ENCODE results near the gene ATP6V0A1.
"Not testable (repeated sequence)": the region's sequence is repeated elsewhere in the genome, so short reads cannot be mapped to it uniquely, and the experiment has no call there.

The ATP6V0A1 gene

GRCh38 chr17:42458497-42459255 lies at the start of gene ATP6V0A1:
Gene ATP6V0A1 (plus strand): TSS chr17:42458878. CDS start chr17:42460895, 2,017 bp downstream.
- DNase-seq, result peak; percentile 90

- DNase-seq, result no peak
Observed at GRCh38 chr17:42409523-42410318, 49.0 kb upstream of the ATP6V0A1 start.

GRCh38 chr17:42410319-42410685 lies 48.4 kb upstream of the ATP6V0A1 start:
- no peak for DNase-seq

GRCh38 chr17:42411361-42411760 lies 47.3 kb upstream of the ATP6V0A1 start:
- no peak for DNase-seq

- no peak for DNase-seq
Observed at GRCh38 chr17:42411905-42412679, 46.6 kb upstream of the ATP6V0A1 start.

- no peak for DNase-seq
Observed at GRCh38 chr17:42413464-42414040, 45.1 kb upstream of the ATP6V0A1 start.

GRCh38 chr17:42414704-42415409 lies 43.8 kb upstream of the ATP6V0A1 start:
- no peak for DNase-seq

GRCh38 chr17:42417981-42418380 lies 40.7 kb upstream of the ATP6V0A1 start:
- DNase-seq, result not testable (repeated sequence)

GRCh38 chr17:42421136-42421506 lies 37.6 kb upstream of the ATP6V0A1 start:
- DNase-seq, result no peak

GRCh38 chr17:42421507-42422338 lies 37.0 kb upstream of the ATP6V0A1 start:
- DNase-seq, result no peak

- no peak for DNase-seq
Observed at GRCh38 chr17:42422412-42422957, 36.2 kb upstream of the ATP6V0A1 start.

GRCh38 chr17:42422958-42423712 lies 35.5 kb upstream of the ATP6V0A1 start, which contains the start of gene CAVIN1:
Gene CAVIN1 (minus strand): TSS chr17:42423256. CDS start chr17:42423097, 159 bp downstream.
- peak; percentile 65 for DNase-seq

- no peak for DNase-seq
Observed at GRCh38 chr17:42423766-42424165, 34.9 kb upstream of the ATP6V0A1 start.

- no peak for DNase-seq
Observed at GRCh38 chr17:42424991-42425610, 33.6 kb upstream of the ATP6V0A1 start.

GRCh38 chr17:42428141-42428944 lies 30.3 kb upstream of the ATP6V0A1 start:
- DNase-seq, result peak; percentile 29

GRCh38 chr17:42429726-42430447 lies 28.8 kb upstream of the ATP6V0A1 start:
- no peak for DNase-seq

- no peak for DNase-seq
Observed at GRCh38 chr17:42431758-42432161, 26.9 kb upstream of the ATP6V0A1 start.

- DNase-seq, result no peak
Observed at GRCh38 chr17:42436391-42436790, 22.3 kb upstream of the ATP6V0A1 start.
